Astrocyte of the cerebellum (primary cell): Measurements from ENCODE around the gene TRPV2.
A peak's percentile ranks its signal among the peaks of the same experiment; 100 is the strongest.

Experiments
- DNase-seq: peaks from one replicate; pipeline ENCODE4 v3.0.0-alpha.2; 2011; ENCODE audit warnings: low read depth
- H3K4me3 ChIP-seq: 2 replicates; pipeline ENCODE4 v1.5.1; 2011; ENCODE audit warnings: mild to moderate bottlenecking, low read depth, low read length, moderate library complexity
- CTCF ChIP-seq: IDR thresholded peaks from 2 replicates; pipeline ENCODE4 v1.5.1; 2012; ENCODE audit warnings: low read length, low read depth, moderate library complexity, mild to moderate bottlenecking; ENCODE audit errors: missing control alignments
- in situ Hi-C: cut with HindIII; loops from 2 replicates; pipeline ENCODE4 v1.10.0; 2017; ENCODE audit warnings: low sequenced_read_pairs

The TRPV2 gene

GRCh38 chr17:16468428-16468992 is 53.1 kb downstream of the TRPV2 start:
- in situ Hi-C loops: no loop called here
- no peak for DNase-seq
- H3K4me3 ChIP-seq: no peak overlapping the region
- no peak for TF ChIP-seq CTCF

GRCh38 chr17:16470265-16470664 is 54.9 kb downstream of the TRPV2 start:
- in situ Hi-C loops: no loop called here
- DNase-seq: no peak
- no peak overlapping the region for H3K4me3 ChIP-seq
- peak; percentile 17 for TF ChIP-seq CTCF

- DNase-seq: no peak
- in situ Hi-C loops: no loop called here
- no peak for TF ChIP-seq CTCF
- H3K4me3 ChIP-seq: no peak overlapping the region
Measured at GRCh38 chr17:16471295-16471694, 55.9 kb downstream of the TRPV2 start.

GRCh38 chr17:16472539-16472938 is 57.2 kb downstream of the TRPV2 start:
- H3K4me3 ChIP-seq: no peak overlapping the region
- in situ Hi-C loops: no loop called here
- no peak for DNase-seq
- no peak for TF ChIP-seq CTCF

- no peak for DNase-seq
- no peak for TF ChIP-seq CTCF
- in situ Hi-C loops: no loop called here
Measured at GRCh38 chr17:16473044-16474011, 58.0 kb downstream of the TRPV2 start.

GRCh38 chr17:16474012-16474725 is 58.8 kb downstream of the TRPV2 start:
- no peak for DNase-seq
- H3K4me3 ChIP-seq: no peak overlapping the region
- TF ChIP-seq CTCF: no peak
- in situ Hi-C loops: no loop called here

More at GRCh38 chr17:16473044-16474011, 58.0 kb downstream of the TRPV2 start:
- no peak overlapping the region for H3K4me3 ChIP-seq
